Osteoblast (primary cell): Measurements from ENCODE around the gene ACSBG1. TPM values are rescaled to one million over a fixed set of nuclear protein-coding genes. Genes with fewer than 3 reads are reported as not detected.

ENCODE experiments used
- DNase-seq: peaks from one replicate; pipeline ENCODE4 v3.0.0; 2011; ENCODE audit warnings: low spot score, mixed read lengths; ENCODE audit not compliant: insufficient read length; ENCODE audit errors: missing footprints
- H2AFZ ChIP-seq: 2 replicates; pipeline ENCODE4 v1.6.0; 2011; ENCODE audit warnings: mild to moderate bottlenecking, low read length
- H3K27ac ChIP-seq: 2 replicates; pipeline ENCODE4 v1.5.1; 2011; ENCODE audit warnings: mild to moderate bottlenecking, low read depth, low read length, moderate library complexity
- H3K27me3 ChIP-seq: 2 replicates; pipeline ENCODE4 v1.6.0; 2012; ENCODE audit warnings: mild to moderate bottlenecking, control low read depth, inconsistent platforms, low read length, moderate library complexity; ENCODE audit not compliant: insufficient read depth
- H3K36me3 ChIP-seq: 2 replicates; pipeline ENCODE4 v1.5.1; 2011; ENCODE audit warnings: mild to moderate bottlenecking, low read length, control low read depth, moderate library complexity; ENCODE audit not compliant: insufficient read depth
- H3K4me1 ChIP-seq: 2 replicates; pipeline ENCODE4 v1.5.1; 2011; ENCODE audit warnings: mild to moderate bottlenecking, low read length, control low read depth, moderate library complexity; ENCODE audit not compliant: insufficient read depth
- H3K4me2 ChIP-seq: 2 replicates; pipeline ENCODE4 v1.6.0; 2011; ENCODE audit warnings: mild to moderate bottlenecking, low read length; ENCODE audit not compliant: insufficient read depth
- H3K4me3 ChIP-seq: fragments of 200-600 bp; sonication (generic); 3 replicates; pipeline ENCODE4 v1.5.1; 2012; ENCODE audit warnings: mild to moderate bottlenecking, low read length, inconsistent platforms; ENCODE audit not compliant: insufficient read depth
- H3K79me2 ChIP-seq: 2 replicates; pipeline ENCODE4 v1.6.0; 2012; ENCODE audit warnings: mild to moderate bottlenecking, low read length, control low read depth, inconsistent platforms; ENCODE audit not compliant: insufficient read depth
- H3K9me3 ChIP-seq: 2 replicates; pipeline ENCODE4 v1.5.1; 2011; ENCODE audit warnings: low read depth, low read length, control low read depth
- H4K20me1 ChIP-seq: 2 replicates; pipeline ENCODE4 v1.6.0; 2012; ENCODE audit warnings: mild to moderate bottlenecking, low read length, control low read depth; ENCODE audit not compliant: insufficient read depth
- CTCF ChIP-seq: IDR thresholded peaks from 2 replicates; pipeline ENCODE4 v1.5.1; 2011; ENCODE audit warnings: mild to moderate bottlenecking, low read depth, low read length, moderate library complexity; ENCODE audit errors: extremely low read depth
- total RNA-seq: library from RNA; depleted of rRNA; stranded (reverse); fragments of >200 nt; gene quantifications from 2 replicates; pipeline ENCODE4 v1.2.3, GENCODE V29; 2012

The ACSBG1 gene
- total RNA-seq, 1 donor: under 0.01 TPM

GRCh38 chr15:78242128-78242527, 7.8 kb upstream of the ACSBG1 start:
- Histone ChIP-seq H3K27ac (no peak overlapping the region), H3K4me3 (no peak overlapping the region), H4K20me1 (no peaks in the 10 kb centered on the region), H3K27me3 (peaks cover 9% of the 10 kb centered on the region), H2AFZ (no peak overlapping the region), H3K4me1 (no peaks in the 10 kb centered on the region), H3K9me3 (no peaks in the 10 kb centered on the region), H3K79me2 (no peaks in the 10 kb centered on the region), H3K36me3 (no peaks in the 10 kb centered on the region), H3K4me2 (no peak overlapping the region)
- TF ChIP-seq CTCF: peak; percentile 58
- DNase-seq: no peak

- H3K27me3 ChIP-seq: peaks cover 15% of the 10 kb centered on the region
- no peak overlapping the region for H3K4me3 ChIP-seq
- H3K36me3 ChIP-seq: no peaks in the 10 kb centered on the region
- no peaks in the 10 kb centered on the region for H3K4me1 ChIP-seq
- TF ChIP-seq CTCF: peak; percentile 83
- no peaks in the 10 kb centered on the region for H3K9me3 ChIP-seq
- H4K20me1 ChIP-seq: no peaks in the 10 kb centered on the region
- H3K79me2 ChIP-seq: no peaks in the 10 kb centered on the region
- no peak overlapping the region for H3K27ac ChIP-seq
- DNase-seq: peak; percentile 98
- no peak overlapping the region for H3K4me2 ChIP-seq
- peak overlapping the region; percentile 47 for H2AFZ ChIP-seq
Measured at GRCh38 chr15:78241017-78241416, 6.7 kb upstream of the ACSBG1 start.

DNA sequence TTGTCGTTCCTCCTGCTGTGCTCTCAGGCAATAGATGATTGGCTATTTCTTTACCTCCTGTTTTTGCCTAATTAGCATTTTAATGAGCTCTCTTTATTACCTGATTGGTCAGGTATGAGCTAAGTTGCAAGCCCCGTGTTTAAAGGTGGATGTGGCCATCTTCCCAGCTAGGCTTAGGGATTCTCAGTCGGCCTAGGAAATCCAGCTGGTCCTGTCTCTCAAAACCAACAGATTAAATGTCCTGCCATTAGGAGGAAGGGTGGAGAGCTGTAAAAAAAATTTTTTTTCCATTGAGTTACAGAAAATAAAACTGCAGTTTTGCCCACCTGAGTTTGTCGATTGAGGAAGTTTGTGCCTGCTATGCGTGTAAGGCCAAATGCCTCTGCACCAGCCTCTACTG, 5.4 kb upstream of the ACSBG1 start:
- no peak for TF ChIP-seq CTCF
- peaks cover 26% of the 10 kb centered on the region for H3K27me3 ChIP-seq
- no peaks in the 10 kb centered on the region for H3K4me1 ChIP-seq
- H4K20me1 ChIP-seq: no peaks in the 10 kb centered on the region
- no peak overlapping the region for H3K27ac ChIP-seq
- no peaks in the 10 kb centered on the region for H3K36me3 ChIP-seq
- no peaks in the 10 kb centered on the region for H3K79me2 ChIP-seq
- H3K4me3 ChIP-seq: no peak overlapping the region
- no peak overlapping the region for H3K4me2 ChIP-seq
- no peak for DNase-seq
- no peaks in the 10 kb centered on the region for H3K9me3 ChIP-seq
- H2AFZ ChIP-seq: no peak overlapping the region

DNA sequence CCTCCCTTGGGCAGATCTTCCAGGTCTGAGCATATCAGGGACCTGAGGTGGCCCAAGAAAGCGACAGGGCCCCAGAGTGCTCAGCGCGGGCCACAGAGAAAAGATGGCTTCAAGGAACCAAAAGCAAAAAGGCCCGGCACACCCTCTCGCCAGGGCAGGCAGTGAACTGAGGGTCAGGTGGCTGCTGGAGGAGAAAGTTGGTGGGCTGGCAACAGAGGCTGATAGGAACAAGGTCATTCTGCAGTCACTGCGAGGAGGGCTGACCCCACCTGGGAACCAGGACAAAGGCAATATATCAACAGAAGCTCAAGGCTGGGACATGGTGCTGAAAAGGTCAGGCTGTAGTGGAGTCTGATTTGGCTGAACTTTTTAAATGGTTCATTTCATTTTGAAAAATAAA, 2.8 kb upstream of the ACSBG1 start:
- H3K27me3 ChIP-seq: peaks cover 45% of the 10 kb centered on the region

More for the DNA sequence above, 2.8 kb upstream of the ACSBG1 start:
- Histone ChIP-seq H3K4me3 (no peak overlapping the region), H4K20me1 (no peaks in the 10 kb centered on the region), H3K4me2 (no peak overlapping the region), H3K4me1 (no peaks in the 10 kb centered on the region), H3K36me3 (no peaks in the 10 kb centered on the region), H3K27ac (no peak overlapping the region), H3K9me3 (no peaks in the 10 kb centered on the region), H3K79me2 (no peaks in the 10 kb centered on the region), H2AFZ (no peak overlapping the region)
- DNase-seq: no peak
- no peak for TF ChIP-seq CTCF
